Osteoblast (primary cell): ENCODE measurements around the gene CACNA1E. TPM values are rescaled to one million over a fixed set of nuclear protein-coding genes. Genes with fewer than 3 reads are reported as not detected.

Experiments
- DNase-seq: peaks from one replicate; pipeline ENCODE4 v3.0.0; 2011; ENCODE audit warnings: low spot score, mixed read lengths; ENCODE audit not compliant: insufficient read length; ENCODE audit errors: missing footprints
- H2AFZ ChIP-seq: 2 replicates; pipeline ENCODE4 v1.6.0; 2011; ENCODE audit warnings: mild to moderate bottlenecking, low read length
- H3K27ac ChIP-seq: 2 replicates; pipeline ENCODE4 v1.5.1; 2011; ENCODE audit warnings: mild to moderate bottlenecking, low read depth, low read length, moderate library complexity
- H3K27me3 ChIP-seq: 2 replicates; pipeline ENCODE4 v1.6.0; 2012; ENCODE audit warnings: mild to moderate bottlenecking, control low read depth, inconsistent platforms, low read length, moderate library complexity; ENCODE audit not compliant: insufficient read depth
- H3K36me3 ChIP-seq: 2 replicates; pipeline ENCODE4 v1.5.1; 2011; ENCODE audit warnings: mild to moderate bottlenecking, low read length, control low read depth, moderate library complexity; ENCODE audit not compliant: insufficient read depth
- H3K4me1 ChIP-seq: 2 replicates; pipeline ENCODE4 v1.5.1; 2011; ENCODE audit warnings: mild to moderate bottlenecking, low read length, control low read depth, moderate library complexity; ENCODE audit not compliant: insufficient read depth
- H3K4me2 ChIP-seq: 2 replicates; pipeline ENCODE4 v1.6.0; 2011; ENCODE audit warnings: mild to moderate bottlenecking, low read length; ENCODE audit not compliant: insufficient read depth
- H3K4me3 ChIP-seq: fragments of 200-600 bp; sonication (generic); 3 replicates; pipeline ENCODE4 v1.5.1; 2012; ENCODE audit warnings: mild to moderate bottlenecking, low read length, inconsistent platforms; ENCODE audit not compliant: insufficient read depth
- H3K79me2 ChIP-seq: 2 replicates; pipeline ENCODE4 v1.6.0; 2012; ENCODE audit warnings: mild to moderate bottlenecking, low read length, control low read depth, inconsistent platforms; ENCODE audit not compliant: insufficient read depth
- H3K9me3 ChIP-seq: 2 replicates; pipeline ENCODE4 v1.5.1; 2011; ENCODE audit warnings: low read depth, low read length, control low read depth
- H4K20me1 ChIP-seq: 2 replicates; pipeline ENCODE4 v1.6.0; 2012; ENCODE audit warnings: mild to moderate bottlenecking, low read length, control low read depth; ENCODE audit not compliant: insufficient read depth
- total RNA-seq: library from RNA; depleted of rRNA; stranded (reverse); fragments of >200 nt; gene quantifications from 2 replicates; pipeline ENCODE4 v1.2.3, GENCODE V29; 2012
- TF ChIP-seq, protein P1 (sequence below): IDR thresholded peaks from 2 replicates; pipeline ENCODE4 v1.5.1; 2011; ENCODE audit warnings: mild to moderate bottlenecking, low read depth, low read length, moderate library complexity; ENCODE audit errors: extremely low read depth

Gene CACNA1E
- total RNA-seq, 1 donor = under 0.01 TPM

DNA sequence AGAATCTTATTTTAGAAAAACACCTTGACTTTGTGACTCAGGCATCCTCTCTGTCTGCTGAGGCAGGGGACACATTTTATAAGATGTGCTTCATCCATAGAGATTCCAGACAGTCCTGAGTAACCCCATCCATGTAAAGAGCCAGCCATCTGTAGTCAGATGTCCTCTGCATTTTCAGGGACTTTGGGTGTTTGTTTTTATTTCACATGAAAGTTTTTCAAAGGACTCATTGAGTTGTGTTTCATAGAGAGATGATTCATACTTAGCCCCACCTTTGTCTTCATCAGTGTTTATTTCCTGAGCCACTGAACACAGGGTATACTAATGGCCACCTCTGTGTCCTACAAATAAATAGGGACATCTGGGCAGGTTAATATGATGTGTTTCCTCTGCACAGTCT, 280.4 kb downstream of the CACNA1E start:
- Histone ChIP-seq H3K36me3 (no peaks in the 10 kb centered on the region), H4K20me1 (no peaks in the 10 kb centered on the region), H3K4me3 (no peak overlapping the region), H3K79me2 (no peaks in the 10 kb centered on the region), H3K27ac (no peak overlapping the region), H3K4me1 (no peaks in the 10 kb centered on the region), H3K9me3 (no peaks in the 10 kb centered on the region), H3K27me3 (no peaks in the 10 kb centered on the region), H2AFZ (no peak overlapping the region), H3K4me2 (no peak overlapping the region)
- TF ChIP-seq, protein P1, sequence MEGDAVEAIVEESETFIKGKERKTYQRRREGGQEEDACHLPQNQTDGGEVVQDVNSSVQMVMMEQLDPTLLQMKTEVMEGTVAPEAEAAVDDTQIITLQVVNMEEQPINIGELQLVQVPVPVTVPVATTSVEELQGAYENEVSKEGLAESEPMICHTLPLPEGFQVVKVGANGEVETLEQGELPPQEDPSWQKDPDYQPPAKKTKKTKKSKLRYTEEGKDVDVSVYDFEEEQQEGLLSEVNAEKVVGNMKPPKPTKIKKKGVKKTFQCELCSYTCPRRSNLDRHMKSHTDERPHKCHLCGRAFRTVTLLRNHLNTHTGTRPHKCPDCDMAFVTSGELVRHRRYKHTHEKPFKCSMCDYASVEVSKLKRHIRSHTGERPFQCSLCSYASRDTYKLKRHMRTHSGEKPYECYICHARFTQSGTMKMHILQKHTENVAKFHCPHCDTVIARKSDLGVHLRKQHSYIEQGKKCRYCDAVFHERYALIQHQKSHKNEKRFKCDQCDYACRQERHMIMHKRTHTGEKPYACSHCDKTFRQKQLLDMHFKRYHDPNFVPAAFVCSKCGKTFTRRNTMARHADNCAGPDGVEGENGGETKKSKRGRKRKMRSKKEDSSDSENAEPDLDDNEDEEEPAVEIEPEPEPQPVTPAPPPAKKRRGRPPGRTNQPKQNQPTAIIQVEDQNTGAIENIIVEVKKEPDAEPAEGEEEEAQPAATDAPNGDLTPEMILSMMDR = no peak
- DNase-seq = no peak

DNA sequence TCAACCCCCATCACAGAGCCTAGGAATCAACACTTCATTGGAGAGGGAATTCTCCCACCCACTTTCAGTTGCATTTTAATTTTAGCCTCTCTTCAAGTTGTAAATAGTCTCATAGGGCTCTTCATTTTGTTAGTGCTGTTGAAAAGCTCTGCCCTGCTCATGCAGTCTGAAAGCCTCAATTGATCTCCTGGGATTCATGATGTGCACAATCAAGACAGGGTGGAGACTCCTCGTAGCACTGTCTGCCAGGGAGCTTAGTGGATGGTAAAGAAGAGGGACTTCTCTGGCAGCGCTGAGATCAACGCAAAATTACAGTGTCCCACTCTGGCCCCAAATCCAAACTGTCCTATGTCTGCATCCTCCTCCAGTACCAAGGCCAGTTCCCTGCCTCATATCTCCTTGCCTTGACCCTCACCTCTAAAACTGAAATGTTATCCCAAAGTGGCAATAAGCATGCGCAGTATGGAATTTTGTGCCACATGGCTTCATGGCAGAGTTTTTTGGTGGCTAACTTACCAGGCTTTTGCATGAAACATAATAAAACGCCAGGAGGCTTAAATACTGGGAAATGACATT, 282.2 kb downstream of the CACNA1E start:
- H3K36me3 ChIP-seq = no peaks in the 10 kb centered on the region

DNA sequence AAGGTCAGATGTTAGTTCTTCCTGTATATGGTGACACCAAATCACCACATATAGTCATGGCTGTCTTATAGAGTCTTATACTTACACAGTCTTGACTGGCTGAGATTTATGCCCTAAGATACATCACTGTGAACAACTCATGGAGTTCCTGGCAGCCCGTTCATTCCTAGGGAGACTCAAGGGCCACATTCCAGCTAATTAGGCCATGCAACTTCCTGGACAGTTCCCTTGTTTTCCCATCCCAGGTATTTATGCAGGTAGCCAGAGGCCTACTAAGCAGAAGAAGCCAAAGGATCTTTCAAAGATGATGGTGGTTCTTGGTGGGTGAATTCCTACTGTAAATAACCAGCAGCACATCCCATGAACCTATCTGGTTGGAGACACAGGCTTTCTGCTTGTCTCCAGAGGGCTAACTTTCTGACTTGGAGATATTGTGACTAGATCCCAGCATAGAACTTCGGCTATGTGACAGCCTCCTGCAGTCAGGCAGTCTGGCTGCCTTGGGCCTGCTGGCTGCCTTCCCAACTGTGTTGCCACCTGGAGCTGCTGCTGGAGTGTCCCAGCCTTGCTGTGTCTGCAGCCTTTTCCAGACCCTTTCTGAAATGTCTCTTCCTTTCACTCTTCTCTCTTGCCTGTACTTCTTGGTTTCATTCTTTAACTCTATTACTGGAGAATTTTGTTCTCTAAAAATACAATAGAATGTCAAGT, 283.8 kb downstream of the CACNA1E start:
- no peaks in the 10 kb centered on the region for H3K27me3 ChIP-seq
- H2AFZ ChIP-seq = no peak overlapping the region
- H3K79me2 ChIP-seq = no peaks in the 10 kb centered on the region
- no peak overlapping the region for H3K4me3 ChIP-seq
- H3K9me3 ChIP-seq = peaks cover 3% of the 10 kb centered on the region
- DNase-seq = no peak
- no peaks in the 10 kb centered on the region for H3K4me1 ChIP-seq
- H3K27ac ChIP-seq = no peak overlapping the region
- TF ChIP-seq, protein P1 = no peak
- no peaks in the 10 kb centered on the region for H3K36me3 ChIP-seq
- H3K4me2 ChIP-seq = no peak overlapping the region
- no peaks in the 10 kb centered on the region for H4K20me1 ChIP-seq

More for the DNA sequence above, 282.2 kb downstream of the CACNA1E start:
- Histone ChIP-seq H3K27me3 (no peaks in the 10 kb centered on the region), H3K4me2 (no peak overlapping the region), H4K20me1 (no peaks in the 10 kb centered on the region), H3K9me3 (no peaks in the 10 kb centered on the region), H3K4me3 (no peak overlapping the region), H3K4me1 (no peaks in the 10 kb centered on the region), H3K27ac (no peak overlapping the region), H3K79me2 (no peaks in the 10 kb centered on the region), H2AFZ (no peak overlapping the region)
- TF ChIP-seq, protein P1 = no peak
- DNase-seq = no peak

- Histone ChIP-seq H3K4me1 (no peaks in the 10 kb centered on the region), H4K20me1 (no peaks in the 10 kb centered on the region), H3K27ac (no peak overlapping the region), H3K4me2 (no peak overlapping the region), H3K36me3 (no peaks in the 10 kb centered on the region), H3K79me2 (no peaks in the 10 kb centered on the region), H3K9me3 (peaks cover 3% of the 10 kb centered on the region), H3K4me3 (no peak overlapping the region), H3K27me3 (no peaks in the 10 kb centered on the region), H2AFZ (no peak overlapping the region)
- TF ChIP-seq, protein P1 = no peak
- no peak for DNase-seq
Measured at GRCh38 chr1:181768211-181768929, 285.1 kb downstream of the CACNA1E start.
